MM.1S (cell line): ENCODE results near the gene BSDC1.

Experiments used
- DNase-seq: peaks from one replicate; pipeline ENCODE4 v3.0.0-alpha.2; 2015
- H2AFZ ChIP-seq: fragments of 300-600 bp; sonication (generic); 2 replicates; pipeline ENCODE4 v1.6.0; 2016; ENCODE audit warnings: antibody characterized with exemption, low read length
- H3F3A ChIP-seq: fragments of 300-600 bp; sonication (generic); 2 replicates; pipeline ENCODE4 v1.6.1; 2016; ENCODE audit warnings: mild to moderate bottlenecking, antibody characterized with exemption, low read length, moderate library complexity, mixed read lengths; ENCODE audit not compliant: insufficient read depth
- H3K27ac ChIP-seq: fragments of 300-600 bp; sonication (generic); 2 replicates; pipeline ENCODE4 v1.5.1; 2016; ENCODE audit warnings: mild to moderate bottlenecking, low read length
- H3K27me3 ChIP-seq: fragments of 300-600 bp; sonication (generic); replicated peaks from 2 replicates; pipeline ENCODE4 v1.6.0; 2016; ENCODE audit warnings: low read length; ENCODE audit not compliant: insufficient read depth
- H3K36me3 ChIP-seq: fragments of 300-600 bp; sonication (generic); replicated peaks from 2 replicates; pipeline ENCODE4 v1.6.1; 2016; ENCODE audit warnings: mild to moderate bottlenecking, low read length, mixed read lengths; ENCODE audit not compliant: insufficient read depth
- H3K4me1 ChIP-seq: fragments of 300-600 bp; sonication (generic); 2 replicates; pipeline ENCODE4 v1.6.1; 2016; ENCODE audit warnings: low read length, mixed read lengths
- H3K4me2 ChIP-seq: fragments of 300-600 bp; sonication (generic); 2 replicates; pipeline ENCODE4 v1.6.0; 2016; ENCODE audit warnings: low read depth, low read length
- H3K4me3 ChIP-seq: fragments of 300-600 bp; sonication (generic); 2 replicates; pipeline ENCODE4 v1.5.1; 2016; ENCODE audit warnings: low read length, mixed read lengths
- H3K79me2 ChIP-seq: fragments of 300-600 bp; sonication (generic); 2 replicates; pipeline ENCODE4 v1.6.1; 2016; ENCODE audit warnings: mixed run types, low read length, mixed read lengths
- H3K9ac ChIP-seq: fragments of 300-600 bp; sonication (generic); 2 replicates; pipeline ENCODE4 v1.6.1; 2016; ENCODE audit warnings: low read length, mixed read lengths
- H3K9me2 ChIP-seq: fragments of 300-600 bp; sonication (generic); replicated peaks from 2 replicates; pipeline ENCODE4 v1.6.1; 2016; ENCODE audit warnings: mild to moderate bottlenecking, low read length, mixed read lengths; ENCODE audit not compliant: insufficient read depth
- H3K9me3 ChIP-seq: fragments of 300-600 bp; sonication (generic); replicated peaks from 2 replicates; pipeline ENCODE4 v1.6.1; 2016; ENCODE audit warnings: mild to moderate bottlenecking, low read length, mixed read lengths; ENCODE audit not compliant: insufficient read depth
- H4K20me1 ChIP-seq: fragments of 300-600 bp; sonication (generic); 2 replicates; pipeline ENCODE4 v1.6.1; 2016; ENCODE audit warnings: mild to moderate bottlenecking, low read length, moderate library complexity, mixed read lengths; ENCODE audit not compliant: insufficient read depth
- EZH2 ChIP-seq: fragments of 300-600 bp; sonication (generic); optimal IDR thresholded peaks from 2 replicates; pipeline ENCODE3; 2017; ENCODE audit warnings: low read depth, mild to moderate bottlenecking, antibody characterized with exemption, low read length, mixed read lengths
- EZH2phosphoT487 ChIP-seq: fragments of 300-600 bp; sonication (generic); IDR thresholded peaks from 2 replicates; pipeline ENCODE4 v1.6.1; 2018; ENCODE audit warnings: antibody characterized with exemption, low read length
- TF ChIP-seq, protein P1 (sequence below): fragments of 300-600 bp; sonication (generic); IDR thresholded peaks from 2 replicates; pipeline ENCODE4 v1.5.1; 2016; ENCODE audit warnings: antibody characterized with exemption, low read length, mixed read lengths

The BSDC1 gene

DNA sequence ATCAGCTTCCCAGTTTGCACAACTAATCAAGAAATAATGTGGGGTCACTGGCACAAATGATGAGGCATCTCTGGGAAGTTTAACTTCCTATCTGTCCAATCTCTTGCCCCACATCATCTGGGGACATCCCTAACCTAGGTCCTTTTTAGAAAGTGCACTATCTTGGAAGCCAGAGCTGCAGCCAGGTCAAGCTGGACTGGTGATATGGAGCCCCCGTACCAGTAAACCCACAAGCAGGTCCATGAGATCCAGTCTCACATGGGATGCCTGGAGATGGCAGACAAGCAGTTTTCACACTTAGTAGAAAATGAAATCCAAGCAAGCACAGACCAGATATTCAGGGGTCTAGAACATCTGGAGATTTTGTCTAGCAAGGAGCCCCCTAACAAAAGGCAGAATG is 27.5 kb upstream of the BSDC1 start:
- Histone ChIP-seq H3K4me1 (no peaks in the 10 kb centered on the region), H3K27ac (no peak overlapping the region), H2AFZ (no peak overlapping the region), H3F3A (no peaks in the 10 kb centered on the region), H3K4me3 (no peak overlapping the region), H3K4me2 (no peak overlapping the region), H3K27me3 (no peaks in the 10 kb centered on the region), H4K20me1 (no peaks in the 10 kb centered on the region), H3K9me2 (no peaks in the 10 kb centered on the region), H3K36me3 (no peaks in the 10 kb centered on the region), H3K79me2 (no peaks in the 10 kb centered on the region), H3K9me3 (no peaks in the 10 kb centered on the region), H3K9ac (no peak overlapping the region)
- DNase-seq = no peak
- TF ChIP-seq EZH2 = no peak

DNA sequence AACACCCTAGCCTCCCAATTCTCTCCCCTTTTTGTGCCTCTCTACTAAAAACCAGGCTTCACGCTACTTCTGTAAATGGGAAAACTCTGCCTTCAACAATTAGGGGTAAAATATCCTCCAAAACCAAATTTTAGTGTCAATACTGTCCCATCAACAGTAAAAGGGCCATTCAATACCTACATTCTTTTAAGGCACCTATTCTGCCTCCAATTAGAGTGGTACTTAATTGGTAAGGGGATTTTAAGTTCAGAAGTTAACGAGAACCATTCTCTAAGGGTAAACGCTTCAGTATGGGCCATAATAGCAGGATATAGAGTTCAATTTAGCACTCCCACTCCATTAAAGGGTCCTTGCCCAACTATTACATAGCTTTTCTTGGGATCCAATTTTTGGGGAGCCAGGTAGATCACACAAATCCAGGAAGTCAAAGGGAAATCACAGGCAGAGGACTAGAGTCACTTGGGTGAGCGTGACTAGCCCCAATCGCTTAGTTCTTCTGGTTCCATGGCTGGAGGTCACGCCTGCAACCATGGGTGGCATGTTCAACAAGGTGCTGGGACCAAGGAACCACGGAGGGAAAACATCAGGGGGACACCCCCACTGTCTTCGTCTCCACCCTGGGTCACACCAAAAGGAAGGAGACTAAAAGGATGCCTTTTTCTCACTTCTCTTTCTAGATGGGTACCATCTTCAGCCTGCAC is 20.1 kb upstream of the BSDC1 start:
- Histone ChIP-seq H4K20me1 (no peaks in the 10 kb centered on the region), H3F3A (no peaks in the 10 kb centered on the region), H2AFZ (peak overlapping the region; percentile 38; the same call in 1 of the 2 replicates), H3K9me3 (no peaks in the 10 kb centered on the region), H3K4me2 (no peak overlapping the region), H3K9ac (no peak overlapping the region), H3K9me2 (no peaks in the 10 kb centered on the region), H3K27me3 (no peaks in the 10 kb centered on the region), H3K79me2 (no peaks in the 10 kb centered on the region), H3K36me3 (no peaks in the 10 kb centered on the region), H3K4me1 (peaks cover 6% of the 10 kb centered on the region), H3K4me3 (no peak overlapping the region), H3K27ac (no peak overlapping the region)
- TF ChIP-seq EZH2phosphoT487 = no peak
- TF ChIP-seq EZH2 = no peak
- TF ChIP-seq, protein P1, sequence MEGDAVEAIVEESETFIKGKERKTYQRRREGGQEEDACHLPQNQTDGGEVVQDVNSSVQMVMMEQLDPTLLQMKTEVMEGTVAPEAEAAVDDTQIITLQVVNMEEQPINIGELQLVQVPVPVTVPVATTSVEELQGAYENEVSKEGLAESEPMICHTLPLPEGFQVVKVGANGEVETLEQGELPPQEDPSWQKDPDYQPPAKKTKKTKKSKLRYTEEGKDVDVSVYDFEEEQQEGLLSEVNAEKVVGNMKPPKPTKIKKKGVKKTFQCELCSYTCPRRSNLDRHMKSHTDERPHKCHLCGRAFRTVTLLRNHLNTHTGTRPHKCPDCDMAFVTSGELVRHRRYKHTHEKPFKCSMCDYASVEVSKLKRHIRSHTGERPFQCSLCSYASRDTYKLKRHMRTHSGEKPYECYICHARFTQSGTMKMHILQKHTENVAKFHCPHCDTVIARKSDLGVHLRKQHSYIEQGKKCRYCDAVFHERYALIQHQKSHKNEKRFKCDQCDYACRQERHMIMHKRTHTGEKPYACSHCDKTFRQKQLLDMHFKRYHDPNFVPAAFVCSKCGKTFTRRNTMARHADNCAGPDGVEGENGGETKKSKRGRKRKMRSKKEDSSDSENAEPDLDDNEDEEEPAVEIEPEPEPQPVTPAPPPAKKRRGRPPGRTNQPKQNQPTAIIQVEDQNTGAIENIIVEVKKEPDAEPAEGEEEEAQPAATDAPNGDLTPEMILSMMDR = no peak
- DNase-seq = no peak

DNA sequence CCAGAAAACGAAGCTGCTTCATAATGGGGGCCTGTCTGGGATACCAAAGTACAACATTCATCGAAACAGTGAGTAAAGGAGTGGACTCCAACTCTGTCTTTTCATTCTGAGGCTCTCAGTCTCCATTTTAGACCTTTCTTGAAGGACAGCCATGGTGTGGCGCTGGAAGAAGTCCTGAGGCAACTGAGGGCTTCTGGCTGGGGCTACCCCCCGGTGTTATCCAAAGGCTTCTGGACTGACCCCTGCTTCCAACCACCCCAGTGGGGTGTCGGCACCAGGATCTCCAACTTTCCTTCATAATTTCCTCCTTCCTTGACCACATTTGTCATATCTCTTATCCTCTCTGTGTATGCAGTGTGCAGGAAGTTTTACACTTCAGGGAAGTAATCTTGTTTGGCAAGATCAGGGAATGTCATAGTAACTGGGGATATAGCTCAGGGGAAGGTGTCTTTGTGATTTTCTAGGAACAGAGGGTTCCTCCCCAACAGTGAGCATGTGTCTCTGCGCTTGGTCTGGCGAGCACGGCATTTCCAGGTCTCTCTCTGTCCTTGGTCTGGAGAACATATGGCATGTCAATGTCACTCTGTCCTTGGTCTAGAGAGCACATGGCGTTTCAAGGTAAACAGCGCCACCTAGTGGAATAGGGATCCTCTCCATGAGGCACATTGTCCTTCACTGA is 19.4 kb upstream of the BSDC1 start:
- Histone ChIP-seq H4K20me1 (no peaks in the 10 kb centered on the region), H3K4me3 (no peak overlapping the region), H3K4me1 (peaks cover 6% of the 10 kb centered on the region), H3K9me3 (no peaks in the 10 kb centered on the region), H3K36me3 (no peaks in the 10 kb centered on the region), H3K9me2 (no peaks in the 10 kb centered on the region), H3K27me3 (no peaks in the 10 kb centered on the region), H3F3A (no peaks in the 10 kb centered on the region), H2AFZ (peak overlapping the region; percentile 60), H3K79me2 (no peaks in the 10 kb centered on the region), H3K9ac (peak overlapping the region; percentile 22; the same call in 1 of the 2 replicates), H3K27ac (no peak overlapping the region), H3K4me2 (0 out of 2 replicates have a peak overlapping the region, but pooled peaks have one; percentile 36)
- DNase-seq = peak; percentile 92
- no peak for TF ChIP-seq EZH2
- TF ChIP-seq, protein P1 = peak; percentile 89

DNA sequence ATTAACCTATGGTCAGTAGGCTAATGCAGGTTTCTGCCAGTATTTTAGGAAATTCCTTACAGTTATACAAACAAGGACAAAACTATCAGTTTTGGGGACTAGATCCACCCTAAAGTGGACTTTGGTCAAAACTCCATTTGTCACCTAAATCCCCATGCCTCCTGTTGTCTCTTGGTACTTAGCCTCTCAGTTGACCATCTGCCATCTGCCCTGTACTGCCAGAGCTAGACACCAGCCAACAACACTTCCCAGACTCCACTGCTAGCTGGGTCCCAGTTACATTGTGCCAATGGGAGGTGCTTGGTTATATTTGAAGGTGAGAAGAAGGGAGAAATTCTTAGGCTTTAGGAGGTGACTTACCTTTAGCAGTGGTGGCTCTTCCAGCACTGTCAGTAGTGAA is 17.0 kb upstream of the BSDC1 start:
- H3F3A ChIP-seq = no peaks in the 10 kb centered on the region
- H3K27ac ChIP-seq = no peak overlapping the region
- peaks cover 6% of the 10 kb centered on the region for H3K4me1 ChIP-seq
- H2AFZ ChIP-seq = no peak overlapping the region
- DNase-seq = no peak
- no peaks in the 10 kb centered on the region for H3K27me3 ChIP-seq
- no peak overlapping the region for H3K4me2 ChIP-seq
- no peaks in the 10 kb centered on the region for H3K36me3 ChIP-seq
- H3K9ac ChIP-seq = no peak overlapping the region
- no peaks in the 10 kb centered on the region for H3K9me3 ChIP-seq
- TF ChIP-seq EZH2 = no peak
- TF ChIP-seq, protein P1 = no peak
- TF ChIP-seq EZH2phosphoT487 = no peak
- H3K4me3 ChIP-seq = no peak overlapping the region
- no peaks in the 10 kb centered on the region for H3K79me2 ChIP-seq
- H3K9me2 ChIP-seq = no peaks in the 10 kb centered on the region
- no peaks in the 10 kb centered on the region for H4K20me1 ChIP-seq
